OCI-LY7 (cell line): ENCODE data around the gene CCL27.

Source experiments
- EZH2phosphoT487 ChIP-seq: fragments of 200-600 bp; sonication (generic); IDR thresholded peaks from 2 replicates; pipeline ENCODE4 v1.6.1; 2018; ENCODE audit warnings: low read depth, borderline replicate concordance, mild to moderate bottlenecking, mixed run types, antibody characterized with exemption, low read length, moderate library complexity, mixed read lengths
- TF ChIP-seq, protein P1 (sequence below): fragments of 200-600 bp; sonication (generic); conservative IDR thresholded peaks from 2 replicates; pipeline ENCODE4 v1.5.1; 2014; ENCODE audit warnings: mild to moderate bottlenecking, antibody characterized with exemption, low read length, moderate library complexity, mixed read lengths

GRCh38 chr9:34693560-34693959, 31.1 kb upstream of the CCL27 start:
- TF ChIP-seq, protein P1, sequence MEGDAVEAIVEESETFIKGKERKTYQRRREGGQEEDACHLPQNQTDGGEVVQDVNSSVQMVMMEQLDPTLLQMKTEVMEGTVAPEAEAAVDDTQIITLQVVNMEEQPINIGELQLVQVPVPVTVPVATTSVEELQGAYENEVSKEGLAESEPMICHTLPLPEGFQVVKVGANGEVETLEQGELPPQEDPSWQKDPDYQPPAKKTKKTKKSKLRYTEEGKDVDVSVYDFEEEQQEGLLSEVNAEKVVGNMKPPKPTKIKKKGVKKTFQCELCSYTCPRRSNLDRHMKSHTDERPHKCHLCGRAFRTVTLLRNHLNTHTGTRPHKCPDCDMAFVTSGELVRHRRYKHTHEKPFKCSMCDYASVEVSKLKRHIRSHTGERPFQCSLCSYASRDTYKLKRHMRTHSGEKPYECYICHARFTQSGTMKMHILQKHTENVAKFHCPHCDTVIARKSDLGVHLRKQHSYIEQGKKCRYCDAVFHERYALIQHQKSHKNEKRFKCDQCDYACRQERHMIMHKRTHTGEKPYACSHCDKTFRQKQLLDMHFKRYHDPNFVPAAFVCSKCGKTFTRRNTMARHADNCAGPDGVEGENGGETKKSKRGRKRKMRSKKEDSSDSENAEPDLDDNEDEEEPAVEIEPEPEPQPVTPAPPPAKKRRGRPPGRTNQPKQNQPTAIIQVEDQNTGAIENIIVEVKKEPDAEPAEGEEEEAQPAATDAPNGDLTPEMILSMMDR: no peak
- TF ChIP-seq EZH2phosphoT487: no peak
